ENCODE data around the gene IYD. TPM values are rescaled to one million over a fixed set of nuclear protein-coding genes. Genes with fewer than 3 reads are reported as not detected.
A peak's percentile ranks its signal among the peaks of the same experiment; 100 is the strongest.

IYD gene
- total and polyA plus RNA-seq, 10 of the 15 experiments (the other 5 are each of a cell fraction or from before 2014, with no cell fraction given), result 0.07 TPM; not detected in 9

GRCh38 chr6:150334790-150335783, 33.7 kb upstream of the IYD start:
- H4K20me1 ChIP-seq (ENCODE audit: control insufficient read depth, insufficient read depth), result no peaks in the 10 kb centered on the region
- no peak overlapping the region for H3K9ac ChIP-seq (ENCODE audit: control insufficient read depth, insufficient read depth, low read length)
- in situ Hi-C loops (cut with MboI), result loop anchor here (10.0 kb wide), 2 partner anchors 250 to 480 kb away; no protein-coding TSS in a partner anchor
- POLR2A ChIA-PET, result no interaction called here
- H3K27me3 ChIP-seq (replicated peaks in 1 of 2; ENCODE audit: control insufficient read depth in 2 of 2, insufficient read depth in 2 of 2, low read length in 1 of 2), result no peaks in the 10 kb centered on the region
- RAD21 ChIA-PET (ENCODE audit: unreplicated experiment), result interaction anchor here (0.6 to 1.4 kb wide), 5 partner anchors 58 to 394 kb away, joined by 3 to 7 read pairs (median 3); no protein-coding TSS in a partner anchor
- TF ChIP-seq SMC3 (IDR thresholded peaks at IDR 0.05; ENCODE audit: borderline replicate concordance, low read length), result peak; percentile 76; the same call in 1 of the 2 replicates
- peak; percentile 59 to 70 (median 68); a peak in 5 of 6 replicates for TF ChIP-seq CTCF (IDR thresholded peaks at IDR 0.05 in 2 of 3, conservative IDR thresholded peaks at IDR 0.05 in 1 of 3; ENCODE audit: control insufficient read depth in 2 of 3, extremely low read depth in 1 of 3, insufficient read depth in 1 of 3, low read depth in 3 of 3, low read length in 3 of 3)
- no peak for TF ChIP-seq BCLAF1 (IDR thresholded peaks at IDR 0.05)
- TF ChIP-seq RAD21 (IDR thresholded peaks at IDR 0.05; ENCODE audit: insufficient read depth, low read depth, low read length), result peak; percentile 87
- peak; percentile 70 for FAIRE-seq
- no peak overlapping the region for H3K27ac ChIP-seq (ENCODE audit: control insufficient read depth, insufficient read depth)
- H3K4me3 ChIP-seq, result no peak overlapping the region
- SMC1A ChIA-PET (ENCODE audit: uncharacterized antibody, unreplicated experiment), result interaction anchor here (0.7 to 1.5 kb wide), 5 partner anchors 25 to 264 kb away, joined by 3 to 5 read pairs (median 4); no protein-coding TSS in a partner anchor
- ATAC-seq, result peak; percentile 43; the same call in 2 of the 3 replicates
- no TSS peak for BruUV-seq (replicated peaks)
- no peak overlapping the region for H2AFZ ChIP-seq (ENCODE audit: control insufficient read depth, low read depth, low read length)
- no peaks in the 10 kb centered on the region for H3K79me2 ChIP-seq (ENCODE audit: control insufficient read depth, insufficient read depth, low read length)
- intact Hi-C loops (cut with micrococcal nuclease; ENCODE audit: unreplicated experiment), result loop anchor here (1.0 to 10.0 kb wide), 5 partner anchors 60 to 482 kb away; no protein-coding TSS in a partner anchor
- H3K4me2 ChIP-seq (ENCODE audit: control insufficient read depth, insufficient read depth), result no peak overlapping the region
- H3K4me1 ChIP-seq (ENCODE audit: control insufficient read depth, insufficient read depth, low read length), result no peaks in the 10 kb centered on the region
- 16% methylated on average over 7 of the region's 7 CpGs for WGBS (ENCODE audit: insufficient coverage, insufficient replicate concordance, low lambda C conversion rate, missing lambda C conversion rate)
- H3K36me3 ChIP-seq (ENCODE audit: control insufficient read depth in 2 of 2, insufficient read depth in 2 of 2, low read length in 1 of 2), result no peaks in the 10 kb centered on the region
- DNase-seq (ENCODE audit: low read depth, low spot score), result no peak
- CTCF ChIA-PET, result interaction anchor here (0.7 to 1.8 kb wide), 5 partner anchors 57 to 264 kb away, joined by 3 to 30 read pairs (median 4); no protein-coding TSS in a partner anchor
- H3K9me3 ChIP-seq (replicated peaks; ENCODE audit: control insufficient read depth, insufficient read depth, low read length), result no peaks in the 10 kb centered on the region
